T-helper 2 cell treated with Interferon-gamma antibody and Interleukin-4, amounts not matched to agents 5 μg/mL and 100 μg/mL, for 36 hours (primary cell): ENCODE measurements around the gene CD5L.

Experiments used
- DNase-seq: peaks from one replicate; pipeline ENCODE4 v3.0.0; 2021; ENCODE audit warnings: low spot score
- H3K27ac Mint-ChIP-seq: one replicate; pipeline ENCODE4 v1.8.0; 2021; ENCODE audit warnings: mild to moderate bottlenecking, mixed read lengths
- H3K27me3 Mint-ChIP-seq: one replicate; pipeline ENCODE4 v1.8.0; 2021; ENCODE audit warnings: low read depth, mixed read lengths
- H3K36me3 Mint-ChIP-seq: one replicate; pipeline ENCODE4 v1.8.0; 2021; ENCODE audit warnings: low read depth, mixed read lengths
- H3K4me1 Mint-ChIP-seq: one replicate; pipeline ENCODE4 v1.8.0; 2021; ENCODE audit warnings: low read depth, mixed read lengths
- H3K4me3 Mint-ChIP-seq: one replicate; pipeline ENCODE4 v1.8.0; 2022; ENCODE audit warnings: mild to moderate bottlenecking, moderate library complexity, mixed read lengths
- H3K9me3 Mint-ChIP-seq: one replicate; pipeline ENCODE4 v1.8.0; 2021; ENCODE audit warnings: mixed read lengths

CD5L gene

DNA sequence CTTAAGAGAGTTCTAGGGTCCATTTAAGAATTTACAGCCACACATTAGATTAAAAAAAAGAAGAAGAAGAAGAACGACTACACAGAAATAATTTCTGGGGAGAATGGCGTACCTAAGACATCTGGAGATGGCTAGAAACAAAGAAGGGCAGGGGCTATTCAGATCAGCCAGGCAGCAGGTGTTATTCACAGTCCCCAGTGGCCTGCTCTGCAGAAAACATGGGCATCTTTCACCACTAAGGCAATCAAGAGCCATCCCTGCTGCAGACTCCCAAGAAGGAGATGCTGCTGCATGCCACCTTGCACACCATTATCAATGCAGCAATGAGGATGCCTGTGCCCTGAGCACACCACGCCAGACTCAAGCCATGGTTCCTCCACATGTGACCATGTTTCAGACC is 56.8 kb downstream of the CD5L start:
- DNase-seq = no peak
- Mint-ChIP-seq H3K36me3 (no peaks in the 10 kb centered on the region), H3K27ac (no peak overlapping the region), H3K27me3 (no peaks in the 10 kb centered on the region), H3K4me1 (no peaks in the 10 kb centered on the region), H3K4me3 (no peak overlapping the region), H3K9me3 (no peaks in the 10 kb centered on the region)

DNA sequence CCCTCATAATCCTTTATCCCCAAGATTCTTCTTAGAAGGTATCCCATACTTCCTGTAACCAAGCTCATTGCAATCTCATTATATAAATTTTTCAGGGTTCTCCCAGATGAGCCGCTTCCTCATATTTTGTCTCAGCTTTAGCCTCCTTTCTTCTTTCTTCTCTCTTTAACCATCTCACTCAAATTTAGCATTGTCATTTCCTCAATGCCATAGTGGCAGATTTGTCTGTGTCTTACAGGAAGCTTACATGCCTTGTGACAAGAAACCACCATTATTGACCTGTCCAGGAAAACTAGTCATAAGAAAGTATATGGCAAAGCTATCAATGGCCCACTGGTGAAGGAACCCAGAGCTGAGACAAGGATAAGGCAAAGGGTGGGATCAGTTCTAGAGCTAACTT is 58.7 kb downstream of the CD5L start:
- Mint-ChIP-seq H3K27ac (no peak overlapping the region), H3K4me3 (no peak overlapping the region), H3K9me3 (no peaks in the 10 kb centered on the region), H3K27me3 (no peaks in the 10 kb centered on the region), H3K36me3 (no peaks in the 10 kb centered on the region), H3K4me1 (no peaks in the 10 kb centered on the region)
- no peak for DNase-seq

GRCh38 chr1:157781048-157781447 is 60.6 kb downstream of the CD5L start:
- no peak overlapping the region for H3K4me3 Mint-ChIP-seq
- DNase-seq = no peak
- no peaks in the 10 kb centered on the region for H3K9me3 Mint-ChIP-seq
- no peak overlapping the region for H3K27ac Mint-ChIP-seq
- no peaks in the 10 kb centered on the region for H3K27me3 Mint-ChIP-seq
- no peaks in the 10 kb centered on the region for H3K36me3 Mint-ChIP-seq
- H3K4me1 Mint-ChIP-seq = no peaks in the 10 kb centered on the region
